ENCODE measurements around the gene HEY2.

HEY2 gene

DNA sequence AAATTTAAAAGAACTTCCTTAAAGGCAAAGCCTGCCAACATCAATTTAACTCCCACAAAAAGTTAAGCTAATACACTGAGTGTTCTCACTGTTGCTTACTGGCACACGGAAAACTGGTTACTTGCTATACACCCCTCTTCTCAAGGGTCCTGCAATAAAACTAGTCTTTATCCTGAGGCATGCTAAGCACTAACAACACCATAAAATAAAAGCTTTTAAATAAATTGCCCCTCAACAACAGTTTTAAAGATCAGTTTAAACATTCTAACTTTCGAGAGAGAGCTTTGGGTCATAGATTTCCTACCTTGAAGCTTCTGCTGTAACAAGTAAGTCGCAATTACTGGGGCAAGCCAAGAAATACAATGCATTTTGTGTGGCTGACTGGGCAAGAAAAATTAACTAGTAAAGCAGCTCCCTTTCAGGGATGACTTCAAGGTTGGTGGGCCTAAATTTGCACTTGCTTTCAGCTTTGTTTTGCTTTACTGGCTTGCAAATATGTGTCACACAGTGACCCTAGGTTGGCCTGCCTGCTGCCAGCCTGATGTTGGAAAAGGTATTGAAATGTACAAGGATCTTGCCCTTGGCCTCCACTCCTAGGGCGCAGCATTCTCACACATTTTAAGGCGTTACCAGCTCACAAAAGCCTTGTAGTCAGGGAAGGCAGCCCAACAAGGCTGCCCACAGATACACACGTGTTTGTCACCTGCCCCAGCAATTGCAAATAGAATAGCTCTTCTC lies 4.0 kb upstream of the HEY2 start:
- no peak for DNase-seq (ENCODE audit: low spot score)

DNA sequence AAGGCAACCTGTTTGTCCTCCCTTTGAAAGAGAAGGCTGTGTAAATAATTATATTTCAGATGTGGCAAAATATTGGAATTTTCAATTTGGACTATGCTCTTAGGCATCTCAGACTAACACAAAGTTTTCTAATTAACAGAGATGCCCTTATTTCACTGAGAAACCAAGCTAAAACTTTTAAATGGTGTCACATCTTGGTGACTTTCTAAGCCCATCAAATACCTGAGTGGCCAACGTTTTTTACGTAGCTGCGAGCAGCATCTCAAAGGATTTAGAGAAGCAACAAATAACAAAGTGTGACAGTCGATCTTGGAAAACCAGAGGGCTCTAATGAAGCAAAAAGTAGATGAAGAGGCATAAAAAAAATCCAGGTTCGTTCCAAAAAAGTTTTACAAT lies 3.4 kb upstream of the HEY2 start:
- no peak for DNase-seq (ENCODE audit: low spot score)

GRCh38 chr6:125746731-125747588 lies 2.5 kb upstream of the HEY2 start:
- DNase-seq (ENCODE audit: low spot score), result no peak

DNA sequence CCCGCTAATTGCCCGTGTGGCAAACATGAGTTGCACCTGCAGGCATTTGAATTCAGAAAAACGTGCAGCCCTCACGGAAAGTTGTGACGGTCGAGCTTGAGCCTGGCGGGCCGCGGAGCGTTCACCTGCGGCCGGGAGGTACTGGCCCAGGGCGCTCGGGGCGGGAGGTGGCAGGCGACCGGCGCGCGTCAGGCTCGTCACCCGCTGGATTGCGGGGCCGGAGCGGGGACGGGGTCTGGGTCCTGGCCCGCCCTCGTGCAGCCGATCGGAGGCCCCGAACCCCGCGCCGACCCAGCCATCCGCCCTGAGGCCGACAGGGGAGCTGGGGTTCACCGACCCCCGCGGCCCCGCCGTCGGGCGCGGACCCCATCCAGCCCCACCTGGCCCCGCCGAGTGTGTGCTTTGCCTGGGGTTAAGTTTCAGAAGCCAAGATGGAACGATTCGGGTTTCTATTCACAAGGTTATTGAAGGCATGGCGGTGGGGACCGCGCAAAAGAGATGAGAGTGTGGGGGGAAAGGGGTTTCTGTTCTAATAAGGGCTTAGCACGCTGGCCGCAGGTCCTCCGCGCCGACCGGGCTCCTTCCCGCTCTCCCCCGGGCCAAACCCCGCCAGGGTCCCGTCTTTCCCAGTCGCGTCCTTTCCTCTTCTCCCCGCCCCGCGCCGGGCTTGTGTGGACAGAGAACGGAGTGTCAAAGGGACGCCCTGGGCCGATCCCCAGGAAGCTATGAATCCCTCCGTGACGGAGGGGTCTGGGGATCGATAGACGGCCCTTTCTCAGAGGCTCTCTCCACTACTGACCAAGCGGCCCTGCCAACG lies 1.6 kb upstream of the HEY2 start:
- DNase-seq (ENCODE audit: low spot score), result no peak

GRCh38 chr6:125748406-125749172 lies 843 bp upstream of the HEY2 start:
- DNase-seq (ENCODE audit: low spot score), result no peak

- DNase-seq (ENCODE audit: low spot score), result no peak
Observed at GRCh38 chr6:125749865-125750691, 646 bp downstream of the HEY2 start.

GRCh38 chr6:125750692-125751333 lies 1.4 kb downstream of the HEY2 start:
- no peak for DNase-seq (ENCODE audit: low spot score)

DNA sequence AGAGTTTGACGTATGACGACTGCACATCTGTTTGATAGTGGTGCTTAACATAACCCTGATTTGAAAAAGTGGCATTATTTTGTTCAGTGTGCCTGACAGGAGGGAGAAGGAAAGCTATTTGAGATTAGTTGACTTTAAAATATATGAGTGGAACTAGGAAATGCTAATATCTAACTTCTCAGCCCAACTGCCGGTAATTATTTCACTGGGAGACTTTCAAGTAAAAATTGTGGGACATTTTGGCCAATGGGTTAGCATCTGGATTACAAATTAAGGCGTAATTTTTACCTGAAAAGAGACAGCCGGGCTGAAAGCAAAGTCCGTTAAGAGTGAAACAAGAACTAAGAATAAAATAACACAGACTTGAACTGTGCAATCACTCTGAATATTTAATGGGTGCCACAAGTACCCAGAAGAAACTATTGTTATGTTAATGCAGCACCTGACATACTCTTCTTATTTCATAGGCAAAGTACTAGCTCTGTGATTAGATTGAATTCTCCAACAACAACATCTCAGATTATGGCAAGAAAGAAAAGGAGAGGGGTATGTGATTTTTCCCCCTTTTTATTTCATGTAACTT lies 2.0 kb downstream of the HEY2 start:
- no peak for DNase-seq (ENCODE audit: low spot score)

- DNase-seq (ENCODE audit: low spot score), result no peak
Observed at GRCh38 chr6:125752773-125753172, 3.3 kb downstream of the HEY2 start.

DNA sequence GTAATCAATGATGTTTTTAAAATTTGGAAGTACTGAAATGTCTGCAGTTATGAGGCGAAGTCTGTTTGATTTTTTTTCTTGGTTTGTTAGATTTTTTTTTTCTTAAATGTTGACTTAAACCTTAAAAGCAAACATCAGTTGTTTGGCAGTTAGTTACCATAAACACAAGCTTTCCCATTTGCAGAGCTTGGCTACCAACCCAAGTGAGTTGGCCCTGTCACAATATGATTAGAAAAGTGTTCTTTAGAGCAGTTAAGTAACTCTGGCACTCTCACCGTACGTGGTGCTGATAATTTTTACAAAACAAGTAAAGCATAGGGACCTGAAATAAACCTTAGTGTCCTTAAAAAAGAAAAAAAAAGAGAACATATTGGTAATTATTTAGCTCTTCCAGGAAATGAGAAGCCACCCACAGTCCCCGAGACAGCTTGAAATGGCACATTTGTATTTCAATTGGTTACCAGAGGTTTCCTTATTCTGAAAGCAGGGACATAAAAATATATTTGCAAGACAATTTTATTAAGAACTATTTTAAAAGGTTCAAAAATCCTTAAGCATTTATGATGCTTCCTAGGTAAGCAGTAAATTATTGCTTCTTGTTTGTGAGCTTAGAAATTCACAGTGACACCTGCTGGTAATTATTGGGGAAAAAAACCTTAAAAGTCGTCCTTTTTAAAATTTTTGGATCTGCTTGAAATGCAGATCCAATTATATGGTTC lies 3.9 kb downstream of the HEY2 start:
- no peak for DNase-seq (ENCODE audit: low spot score)

DNA sequence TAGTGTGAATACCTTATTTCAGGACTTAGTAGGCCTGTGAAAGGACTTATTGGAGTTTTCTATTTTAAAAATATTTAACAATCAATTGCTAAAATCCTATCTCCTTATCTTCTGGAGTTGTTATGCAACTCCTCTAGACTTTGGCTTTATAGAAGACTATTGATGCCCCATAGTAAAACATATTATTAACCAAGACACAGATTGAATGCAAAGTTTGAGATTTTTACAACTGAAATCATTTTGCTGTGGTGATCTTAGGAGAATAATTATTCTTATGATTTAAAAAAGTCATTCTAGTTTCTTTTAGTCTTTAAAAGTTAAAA lies 4.5 kb downstream of the HEY2 start:
- no peak for DNase-seq (ENCODE audit: low spot score)

- DNase-seq (ENCODE audit: low spot score), result no peak
Observed at GRCh38 chr6:125754566-125754965, 5.1 kb downstream of the HEY2 start.

DNA sequence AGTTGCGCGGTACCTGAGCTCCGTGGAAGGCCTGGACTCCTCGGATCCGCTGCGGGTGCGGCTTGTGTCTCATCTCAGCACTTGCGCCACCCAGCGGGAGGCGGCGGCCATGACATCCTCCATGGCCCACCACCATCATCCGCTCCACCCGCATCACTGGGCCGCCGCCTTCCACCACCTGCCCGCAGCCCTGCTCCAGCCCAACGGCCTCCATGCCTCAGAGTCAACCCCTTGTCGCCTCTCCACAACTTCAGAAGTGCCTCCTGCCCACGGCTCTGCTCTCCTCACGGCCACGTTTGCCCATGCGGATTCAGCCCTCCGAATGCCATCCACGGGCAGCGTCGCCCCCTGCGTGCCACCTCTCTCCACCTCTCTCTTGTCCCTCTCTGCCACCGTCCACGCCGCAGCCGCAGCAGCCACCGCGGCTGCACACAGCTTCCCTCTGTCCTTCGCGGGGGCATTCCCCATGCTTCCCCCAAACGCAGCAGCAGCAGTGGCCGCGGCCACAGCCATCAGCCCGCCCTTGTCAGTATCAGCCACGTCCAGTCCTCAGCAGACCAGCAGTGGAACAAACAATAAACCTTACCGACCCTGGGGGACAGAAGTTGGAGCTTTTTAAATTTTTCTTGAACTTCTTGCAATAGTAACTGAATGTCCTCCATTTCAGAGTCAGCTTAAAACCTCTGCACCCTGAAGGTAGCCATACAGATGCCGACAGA lies 9.9 kb downstream of the HEY2 start:
- no peak for DNase-seq (ENCODE audit: low spot score)

- no peak for DNase-seq (ENCODE audit: low spot score)
Observed at GRCh38 chr6:125759959-125760457, 10.6 kb downstream of the HEY2 start.

DNA sequence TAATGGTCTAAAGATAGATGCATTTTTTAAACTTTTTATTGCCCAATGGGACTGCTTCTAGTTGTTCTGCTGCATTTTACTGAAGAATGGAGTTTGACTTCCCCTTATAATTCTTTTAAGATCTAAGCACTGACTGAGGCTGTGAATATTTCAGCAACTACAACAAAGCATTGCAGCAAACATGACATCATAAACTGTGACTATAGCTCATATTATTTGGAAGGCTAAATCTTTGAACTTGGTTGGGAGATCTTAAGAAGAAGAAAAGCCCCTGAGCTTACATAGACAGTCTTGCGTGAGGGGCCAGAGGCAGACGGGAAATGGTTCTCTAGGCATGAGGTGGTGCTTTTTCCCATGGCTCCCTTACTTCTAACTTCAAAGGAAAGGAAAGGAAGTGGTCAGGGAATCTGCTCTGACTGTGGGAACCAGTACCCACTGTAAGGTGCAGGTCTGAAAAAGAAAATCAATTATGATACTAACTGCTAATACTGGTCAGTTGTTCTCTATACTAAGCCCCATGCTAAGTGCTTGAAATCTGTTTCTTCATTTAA lies 14.8 kb downstream of the HEY2 start:
- DNase-seq (ENCODE audit: low spot score), result no peak

DNA sequence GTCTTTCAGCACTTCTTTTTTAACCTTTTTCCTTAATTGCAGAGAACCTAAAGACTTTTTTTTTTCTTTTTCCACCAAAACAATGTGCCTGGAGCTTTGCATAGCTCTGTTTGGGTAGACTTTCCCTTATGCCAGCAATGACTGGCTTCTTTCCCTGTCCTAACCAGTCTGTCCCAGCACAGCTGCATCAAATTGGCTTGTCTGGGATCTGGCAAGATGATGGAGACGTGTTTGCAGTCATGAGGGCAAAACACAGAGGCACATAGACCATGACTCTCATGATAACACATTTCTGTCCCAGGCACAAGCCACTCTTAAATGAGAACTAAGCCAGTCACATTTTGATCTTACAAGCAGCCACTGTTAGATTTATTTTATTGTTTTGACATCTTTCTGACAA lies 16.5 kb downstream of the HEY2 start:
- DNase-seq (ENCODE audit: low spot score), result no peak

DNA sequence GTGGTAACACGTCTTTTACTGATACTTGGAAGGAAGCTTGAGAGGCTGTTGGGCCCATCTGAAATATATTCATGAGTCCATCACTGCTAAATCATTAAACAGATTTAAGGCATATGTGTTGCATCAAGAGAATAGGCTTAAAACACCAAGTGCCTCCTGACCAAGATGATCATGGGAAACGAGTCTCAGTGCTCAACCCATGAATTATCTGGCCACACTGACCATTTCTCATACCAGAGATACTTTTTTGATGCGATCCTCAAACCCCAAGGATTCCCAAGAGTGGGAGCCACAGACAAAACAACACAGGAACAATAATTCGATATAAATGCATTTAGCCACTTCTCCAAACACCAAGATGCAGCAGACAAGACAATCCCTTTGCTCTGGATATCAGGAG lies 17.2 kb downstream of the HEY2 start:
- DNase-seq (ENCODE audit: low spot score), result no peak

DNA sequence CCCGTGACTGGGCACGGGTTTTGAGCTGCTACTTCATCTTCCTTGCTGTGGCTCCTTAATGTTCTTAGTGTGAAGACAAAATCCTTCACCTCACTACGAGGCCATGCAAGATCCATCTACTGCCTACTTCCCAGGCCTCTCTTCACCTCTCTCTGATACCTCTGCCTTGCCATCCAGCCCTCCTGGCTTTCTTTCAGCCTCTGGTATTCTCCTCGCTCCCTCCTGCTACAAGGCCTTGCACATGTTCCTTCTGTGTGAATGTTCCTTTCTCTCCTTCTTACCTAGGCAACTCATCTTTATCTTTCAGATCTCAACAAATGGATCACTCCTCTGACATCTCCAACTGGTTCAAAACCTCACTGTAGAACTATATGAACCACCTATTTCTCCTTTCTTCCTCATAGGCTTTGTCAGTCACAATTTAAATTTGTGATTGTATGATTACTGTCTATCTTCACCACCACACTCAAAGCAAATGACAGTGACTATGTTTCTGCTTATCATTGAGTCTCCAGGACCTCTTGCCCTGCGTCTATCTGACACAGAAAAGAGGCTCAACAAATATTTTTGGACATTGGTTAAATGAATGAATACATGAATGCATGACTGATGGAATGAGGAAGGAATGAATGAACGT lies 19.8 kb downstream of the HEY2 start:
- DNase-seq (ENCODE audit: low spot score), result no peak
